NCI-H1092 (cell line): ENCODE results near the gene PAM16.
A peak's percentile ranks its signal among the peaks of the same experiment; 100 is the strongest.

Experiments used
- DNase-seq: peaks from one replicate; lab custom pipeline; 2025; lab: John Stamatoyannopoulos, UW

Gene PAM16

DNA sequence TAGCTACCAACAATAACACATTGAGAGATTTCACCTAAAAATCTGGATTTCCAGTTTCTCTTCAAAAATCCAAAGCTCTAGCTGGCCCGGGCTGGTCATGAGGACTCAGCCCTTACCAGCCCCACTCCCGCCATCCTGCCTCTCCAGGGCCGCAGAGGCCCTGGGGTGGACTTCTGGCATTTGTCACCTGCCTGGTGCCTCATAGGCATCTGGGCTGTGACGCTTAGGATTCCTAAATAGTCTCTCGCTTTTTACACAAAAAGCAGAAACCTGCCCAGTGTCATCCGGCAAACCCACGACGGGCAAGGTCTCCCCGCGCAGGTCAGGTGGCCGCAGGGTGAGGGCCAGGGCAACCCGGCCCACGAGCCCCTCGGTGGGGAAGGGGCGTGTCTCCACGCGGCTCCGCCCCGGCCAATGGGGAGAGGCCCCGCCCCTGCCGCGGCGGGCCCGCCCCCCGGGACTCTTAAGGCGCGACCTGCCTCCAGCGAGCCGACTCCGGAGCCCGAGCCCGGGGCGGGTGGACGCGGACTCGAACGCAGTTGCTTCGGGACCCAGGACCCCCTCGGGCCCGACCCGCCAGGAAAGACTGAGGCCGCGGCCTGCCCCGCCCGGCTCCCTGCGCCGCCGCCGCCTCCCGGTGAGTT, 20.4 kb upstream of the PAM16 start, which contains the start of gene VASN:
Gene VASN (plus strand): TSS at position 492 of the 644 bp plus-strand sequence. CDS start 9,030 bp downstream, outside the sequence.
- DNase-seq, result no peak

DNA sequence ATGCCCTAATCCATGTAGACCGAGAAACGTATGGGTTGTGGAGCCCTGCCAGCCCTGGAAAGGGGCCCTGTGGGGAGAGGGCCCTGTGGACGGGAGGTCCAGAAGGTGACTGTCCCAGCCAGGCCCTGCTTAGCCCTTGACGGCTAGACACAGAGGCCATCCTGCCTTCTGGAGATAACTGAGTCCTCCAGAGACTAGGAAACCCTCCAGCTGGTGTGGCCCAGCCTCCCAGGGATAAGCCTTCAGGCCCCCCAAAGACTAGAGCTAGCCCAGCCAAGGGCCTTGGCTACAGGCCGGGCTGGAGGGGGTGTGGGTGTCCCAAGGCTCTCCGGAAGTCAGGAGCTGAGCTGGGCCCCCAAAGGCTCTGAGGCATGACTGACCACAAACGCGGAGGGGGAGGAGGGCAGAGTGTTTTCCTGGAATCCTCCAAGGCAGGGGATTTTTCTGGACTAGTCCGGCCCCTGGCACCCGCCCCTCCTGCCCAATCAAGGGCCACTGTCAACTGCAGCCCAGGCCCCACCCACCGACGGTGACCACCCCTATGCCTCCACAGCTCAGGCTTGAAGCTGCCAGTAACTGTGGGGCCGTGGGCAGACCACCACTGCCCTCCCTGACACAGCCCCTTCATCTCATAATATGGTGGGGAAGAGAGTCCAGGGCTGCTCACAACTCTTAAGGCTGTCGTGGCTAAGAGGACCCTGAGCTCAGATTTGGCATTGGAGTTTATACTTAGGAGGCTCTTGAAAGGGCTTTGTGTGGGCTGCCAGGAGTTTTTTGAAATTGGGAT, 19.6 kb upstream of the PAM16 start:
- no peak for DNase-seq

DNA sequence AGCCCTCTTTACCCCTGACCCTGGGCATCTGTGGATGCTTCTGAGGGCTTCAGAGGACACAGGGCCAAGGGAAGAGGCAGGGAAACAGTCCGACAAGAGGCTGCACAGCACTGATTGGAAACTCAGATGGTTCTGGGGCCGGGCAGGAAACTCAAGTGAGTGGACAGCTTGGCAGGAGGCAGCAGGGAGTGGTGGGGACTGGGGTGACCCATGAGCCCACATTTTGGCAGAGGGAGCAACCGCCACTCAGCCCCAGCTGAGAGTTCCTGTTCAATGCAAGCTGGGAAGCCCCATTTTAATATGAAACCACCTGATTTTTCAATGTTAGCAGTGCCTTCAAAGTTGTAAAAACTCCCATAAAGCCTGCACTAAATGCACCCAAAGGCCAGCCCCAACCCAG, 19.0 kb upstream of the PAM16 start:
- no peak for DNase-seq

DNA sequence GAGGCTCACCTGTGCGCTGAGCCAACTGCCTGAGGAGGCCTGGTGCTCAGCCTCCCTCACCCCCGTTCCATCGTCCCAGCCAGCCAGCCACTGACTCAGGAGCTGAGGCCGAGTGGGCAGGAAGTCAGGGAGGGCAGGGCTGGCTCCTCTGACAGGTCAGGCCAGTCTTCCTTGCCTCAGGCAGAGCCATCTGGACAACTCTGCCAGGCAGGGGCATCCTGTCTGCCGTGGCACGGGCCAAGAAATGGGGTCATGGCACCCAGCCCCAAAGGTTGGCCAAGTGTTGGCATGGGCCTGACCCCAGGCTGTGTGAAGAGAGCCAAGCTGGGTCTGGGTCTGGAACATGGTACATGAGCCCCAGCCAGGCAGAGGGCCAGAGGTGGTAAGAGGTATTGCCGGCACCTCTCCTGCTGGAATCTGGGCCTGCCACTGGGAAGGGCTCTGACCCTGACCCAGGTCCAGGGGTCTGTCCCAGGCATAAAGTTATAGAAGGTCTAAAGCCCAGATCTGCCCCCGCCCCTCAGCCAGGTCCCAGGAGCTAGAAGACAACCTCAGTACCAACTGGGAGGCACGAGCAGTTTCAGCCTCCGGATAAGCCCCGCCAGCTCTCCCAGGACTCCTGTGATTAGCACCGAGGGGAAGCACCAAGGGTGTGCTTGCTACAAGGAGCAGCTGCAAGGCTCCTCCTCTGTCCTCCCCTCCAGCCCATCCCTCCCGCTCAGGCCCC, 18.0 kb upstream of the PAM16 start:
- DNase-seq, result no peak

DNA sequence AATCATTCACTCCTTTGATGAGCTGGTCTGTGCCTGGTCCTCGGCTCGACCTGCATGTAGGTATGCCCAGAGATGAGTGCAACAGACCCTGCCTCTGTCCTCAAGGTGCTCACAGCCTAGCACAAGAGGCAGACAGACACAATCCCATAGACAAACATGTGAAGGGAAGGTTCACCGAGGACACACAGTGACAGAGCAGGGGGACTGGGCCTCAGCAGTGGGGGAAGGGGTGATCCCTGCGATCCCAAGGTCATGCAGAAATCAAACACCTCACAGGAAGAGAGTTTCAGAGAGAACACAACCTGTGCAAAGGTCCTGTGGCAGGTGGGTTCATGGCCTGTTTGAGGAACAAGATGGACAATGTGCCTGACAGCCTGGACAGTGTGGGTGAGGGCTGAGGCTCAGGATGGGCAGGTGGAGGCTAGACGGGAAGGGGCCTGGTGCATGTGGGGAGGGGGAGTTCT, 16.3 kb upstream of the PAM16 start:
- no peak for DNase-seq

DNA sequence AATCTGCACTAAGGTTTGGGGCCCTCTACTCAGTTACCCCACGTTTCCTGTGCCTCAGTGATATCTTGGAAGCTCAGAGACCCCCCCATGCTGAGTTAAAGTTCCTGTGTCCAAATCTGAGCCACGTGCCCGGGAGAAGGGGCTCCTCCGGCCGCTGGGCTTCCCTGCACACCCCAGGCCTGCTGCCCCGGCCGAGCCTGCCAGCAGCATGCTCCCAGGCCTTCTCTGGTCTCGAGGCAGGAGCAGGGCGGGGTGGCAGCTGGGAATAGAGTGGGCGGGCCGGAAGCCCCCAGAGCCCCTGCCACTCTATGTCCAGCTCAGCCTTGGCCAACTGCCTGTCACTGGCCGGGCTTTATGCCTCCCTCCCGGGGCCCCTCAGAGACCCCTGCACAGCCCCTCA, 14.9 kb upstream of the PAM16 start:
- DNase-seq, result no peak

GRCh38 chr16:4365615-4366014, 14.5 kb upstream of the PAM16 start:
- DNase-seq, result no peak

- DNase-seq, result no peak
Measured at GRCh38 chr16:4365014-4365406, 13.9 kb upstream of the PAM16 start.

DNA sequence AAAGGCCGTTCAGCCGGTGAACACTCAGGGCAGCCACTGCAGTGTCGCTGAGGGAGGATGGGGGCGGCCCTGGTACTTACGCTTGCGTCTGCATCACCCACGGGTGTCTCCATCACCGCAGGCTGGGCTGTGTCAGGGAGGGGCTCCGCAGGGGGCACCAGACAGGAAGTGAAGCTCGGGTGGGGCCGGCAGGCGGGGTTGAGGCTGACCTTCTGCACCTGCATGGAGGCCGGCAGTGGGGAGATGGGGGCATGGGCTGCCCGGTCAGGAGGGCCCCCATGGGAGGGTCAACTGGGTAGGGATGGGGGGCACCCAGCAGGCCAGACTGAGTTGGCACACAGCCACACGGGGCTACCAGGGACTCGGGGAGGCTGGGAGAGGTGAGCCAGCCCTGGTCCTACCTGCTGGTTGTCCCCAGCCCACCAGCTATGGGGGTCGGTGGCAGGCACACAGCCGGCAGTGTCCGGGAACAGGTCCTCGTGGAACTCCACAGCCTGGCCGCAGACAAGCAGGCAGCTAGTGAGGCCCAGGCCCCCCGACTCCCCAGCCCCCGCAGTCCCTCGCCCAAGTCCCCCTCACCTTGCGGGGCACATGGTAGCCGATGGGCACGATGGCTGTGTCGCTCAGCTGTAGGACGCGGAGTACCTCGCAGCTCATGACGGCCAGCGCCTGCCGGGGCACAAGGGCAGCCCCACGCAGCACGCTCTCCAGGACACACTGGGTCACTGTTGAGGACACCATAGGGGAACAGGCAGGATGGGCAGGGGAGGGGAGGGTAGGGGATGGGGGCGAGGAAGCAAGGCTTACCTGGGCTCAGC, 13.3 kb upstream of the PAM16 start:
- DNase-seq, result no peak

- no peak for DNase-seq
Measured at GRCh38 chr16:4362476-4363135, 11.5 kb upstream of the PAM16 start.

DNA sequence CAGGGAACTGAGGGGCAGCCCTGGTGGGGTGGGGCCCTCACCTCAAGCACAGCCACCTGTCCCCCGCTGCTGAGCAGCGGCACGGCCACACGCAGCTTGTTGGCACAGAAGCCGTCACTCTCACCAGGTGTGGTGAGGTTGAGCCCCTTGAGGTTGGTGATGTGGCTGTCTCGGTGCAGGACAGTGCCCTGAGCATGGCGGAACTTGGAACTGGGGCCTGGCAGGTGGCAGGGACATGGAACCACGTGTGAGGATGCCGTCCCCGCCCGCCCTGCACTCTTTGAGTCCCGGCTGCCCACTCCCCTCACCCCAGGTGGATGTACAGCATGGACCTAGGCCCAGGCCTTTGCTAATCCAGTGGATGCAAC, 10.8 kb upstream of the PAM16 start:
- no peak for DNase-seq

- no peak for DNase-seq
Measured at GRCh38 chr16:4361033-4361943, 10.2 kb upstream of the PAM16 start.

DNA sequence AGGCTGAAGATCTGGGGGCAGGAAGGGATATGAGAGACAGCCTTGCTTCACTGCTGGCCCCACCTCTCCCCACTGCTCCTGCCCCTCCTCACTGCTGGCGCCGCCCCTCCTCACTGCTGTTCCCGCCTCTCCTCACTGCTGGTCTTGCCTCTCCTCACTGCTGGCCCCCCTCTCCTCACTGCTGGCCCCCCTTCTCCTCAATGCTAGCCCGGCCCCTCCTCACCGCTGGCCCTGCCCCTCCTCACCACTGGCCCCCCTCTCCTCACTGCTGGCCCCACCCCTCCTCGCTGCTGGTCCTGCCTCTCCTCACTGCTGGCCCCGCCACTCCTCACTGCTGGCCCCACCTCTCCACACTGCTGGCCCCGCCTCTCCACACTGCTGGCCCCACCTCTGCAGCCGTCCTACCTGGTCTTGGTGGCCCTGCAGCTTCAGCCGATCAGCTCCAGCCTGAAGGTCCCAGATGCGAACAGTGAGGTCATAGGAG, 9.5 kb upstream of the PAM16 start:
- DNase-seq, result no peak

GRCh38 chr16:4359914-4360313, 8.8 kb upstream of the PAM16 start:
- DNase-seq, result no peak

GRCh38 chr16:4358831-4359561, 7.9 kb upstream of the PAM16 start:
- peak; percentile 16 for DNase-seq

DNA sequence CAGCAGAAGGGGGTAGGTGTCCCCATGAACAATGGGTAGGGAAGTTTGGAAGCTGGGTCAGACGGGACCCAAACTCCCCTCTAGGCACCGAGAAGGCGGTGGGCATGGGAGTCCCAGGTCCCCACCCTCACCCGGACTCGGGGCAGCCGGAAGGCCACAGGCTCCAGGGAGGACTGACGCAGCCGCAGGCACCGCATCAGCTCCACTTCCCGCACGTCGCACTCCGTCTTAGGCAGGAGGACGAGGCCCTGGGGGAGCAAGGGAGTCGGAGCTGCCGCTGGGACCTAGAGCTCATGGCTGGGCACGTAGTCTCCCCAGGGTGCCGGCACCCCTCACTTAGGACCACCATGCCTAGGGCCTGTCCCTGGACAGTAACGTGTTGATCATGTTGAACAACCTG, 7.1 kb upstream of the PAM16 start:
- DNase-seq, result no peak

DNA sequence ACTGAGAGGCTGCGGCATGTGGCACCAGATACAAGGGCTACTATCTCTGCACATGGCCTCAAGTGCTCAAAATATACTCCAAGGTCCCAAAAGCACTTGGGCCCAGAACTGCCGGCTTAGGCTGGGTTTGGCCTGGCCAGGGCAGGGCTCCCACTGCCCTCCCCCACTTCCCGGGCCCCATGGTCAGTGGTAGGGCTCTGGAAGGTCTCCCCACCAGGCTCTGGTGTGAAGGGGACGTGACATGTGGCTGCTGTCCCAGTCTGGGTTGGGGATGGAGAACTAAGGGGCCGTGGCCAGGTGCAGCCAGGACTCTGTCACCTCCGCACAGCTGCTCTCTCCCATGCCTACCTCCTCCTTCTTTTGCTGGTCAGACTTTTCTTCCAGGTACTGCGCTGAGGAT, 5.7 kb upstream of the PAM16 start:
- no peak for DNase-seq

- no peak for DNase-seq
Measured at GRCh38 chr16:4354512-4355409, 3.6 kb upstream of the PAM16 start.

- DNase-seq, result no peak
Measured at GRCh38 chr16:4353675-4354074, 2.6 kb upstream of the PAM16 start.
